HG02610 (cell line): ENCODE data around the gene POU2F1.

Experiments used
- ATAC-seq: cut with Tn5 transposase; IDR thresholded peaks from one replicate; pipeline ENCODE4 v1.9.1; 2021; ENCODE audit warnings: mild to moderate bottlenecking, moderate library complexity; ENCODE audit not compliant: unreplicated experiment

POU2F1 gene

DNA sequence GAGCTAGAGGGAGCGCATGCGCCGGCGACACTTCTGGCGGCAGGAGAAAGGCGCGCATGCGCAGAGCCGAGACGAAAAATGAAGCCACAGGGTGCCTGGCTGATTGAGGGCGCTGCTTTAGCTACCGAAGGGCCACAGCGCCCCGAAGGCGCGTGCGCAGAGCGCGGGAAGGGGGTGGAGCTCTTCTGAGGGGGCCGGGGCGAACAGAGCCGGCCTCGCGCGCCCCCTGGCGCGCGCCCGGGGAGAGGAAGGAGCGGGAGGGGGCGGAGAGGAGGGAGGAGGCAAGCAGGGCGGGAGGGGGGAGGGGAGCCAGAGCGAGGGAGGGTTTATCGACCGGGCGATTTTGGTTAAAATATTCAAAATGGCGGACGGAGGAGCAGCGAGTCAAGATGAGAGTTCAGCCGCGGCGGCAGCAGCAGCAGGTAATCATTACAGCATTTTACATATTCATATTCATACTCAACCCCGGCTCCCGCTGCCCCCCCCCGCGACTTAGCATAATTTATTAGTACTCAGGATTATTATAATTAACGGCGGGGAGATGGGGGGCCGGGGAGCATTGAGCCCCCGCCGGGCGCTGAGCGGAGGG, at the start of gene POU2F1:
TSS of gene POU2F1 (plus strand) at position 350 of the 589 bp plus-strand sequence. CDS start at position 362, 12 bp downstream.
- ATAC-seq, result peak; percentile 63

DNA sequence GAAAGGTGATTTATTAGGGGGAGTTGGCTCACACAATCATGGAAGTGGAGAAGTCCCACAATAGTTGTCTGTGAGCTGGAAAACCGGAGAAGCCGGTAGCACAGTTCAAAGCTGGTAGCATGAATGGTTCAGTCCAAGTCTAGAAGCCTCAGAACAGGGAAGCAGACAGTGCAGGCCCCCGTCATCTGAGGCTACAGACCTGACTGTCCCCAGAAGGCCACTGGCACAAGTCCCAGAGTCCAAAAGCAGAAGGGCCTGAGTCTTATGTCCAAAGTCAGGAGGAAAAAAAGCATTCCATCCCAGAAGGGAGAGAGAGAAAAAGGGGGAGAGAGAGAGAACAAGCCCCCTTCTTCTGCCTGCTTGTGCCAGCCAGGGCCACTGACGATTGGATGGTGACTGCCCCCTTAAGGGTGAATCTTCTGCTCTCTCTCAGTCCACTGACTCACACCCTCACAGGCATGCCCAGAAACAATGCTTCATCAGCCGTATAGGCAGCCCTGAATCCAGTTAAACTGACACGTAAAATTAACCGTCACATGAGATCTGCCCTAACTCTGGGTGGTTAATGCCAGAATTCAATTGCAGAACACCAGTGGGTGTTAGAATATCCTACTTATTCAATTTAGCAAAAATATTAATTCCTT, 49.3 kb upstream of the POU2F1 start:
- no peak for ATAC-seq

DNA sequence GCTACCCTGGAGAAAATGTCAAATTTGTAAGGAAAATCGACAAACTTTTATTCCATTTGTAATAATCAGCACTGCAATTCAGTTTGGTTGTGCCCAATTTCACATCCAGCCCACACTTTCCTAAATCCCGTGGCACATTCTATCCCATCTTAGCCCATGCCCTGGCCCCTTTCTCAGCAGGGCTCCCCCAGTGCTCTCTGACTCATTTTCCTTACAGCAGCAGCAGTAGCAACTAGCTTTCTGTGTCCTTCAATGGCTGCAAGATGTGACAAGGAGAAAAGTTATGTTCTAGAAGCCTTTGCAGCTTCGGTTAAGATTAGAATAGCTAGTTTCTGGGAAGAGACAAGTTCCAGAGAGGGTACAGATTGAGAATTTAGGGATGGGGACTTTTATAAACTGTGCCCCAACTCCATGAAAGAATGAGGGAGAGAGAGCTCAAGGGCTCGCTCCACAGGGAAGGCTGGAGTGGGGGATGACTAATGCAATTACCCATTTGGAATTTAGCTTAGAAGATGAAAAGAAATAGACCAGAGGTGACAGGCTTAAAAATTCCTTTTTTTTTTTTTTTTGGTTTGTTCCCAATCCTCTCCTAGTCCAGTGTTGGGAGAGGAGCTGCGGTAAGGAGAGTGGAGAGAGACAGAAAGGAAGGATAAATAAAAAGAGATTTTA, 47.0 kb upstream of the POU2F1 start:
- ATAC-seq, result no peak

DNA sequence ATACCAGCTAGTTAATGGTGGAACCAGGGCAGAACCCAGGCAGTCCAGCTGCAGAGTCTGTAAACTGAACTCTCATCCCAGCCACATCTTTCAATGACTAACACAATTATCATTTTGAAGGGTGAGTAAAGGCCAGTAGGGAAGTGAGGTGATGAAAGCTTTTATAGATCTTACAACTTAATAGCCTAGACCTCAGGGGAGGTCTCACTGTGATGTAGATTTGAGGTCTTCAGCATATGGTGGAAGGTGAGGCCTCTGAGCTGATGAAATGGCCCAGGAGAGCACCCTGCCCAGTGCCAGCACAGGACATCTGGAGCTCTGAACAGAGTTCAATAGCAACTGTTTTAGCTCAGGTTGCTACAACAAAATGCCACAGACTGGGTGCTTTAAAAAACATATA, 44.8 kb upstream of the POU2F1 start:
- no peak for ATAC-seq

DNA sequence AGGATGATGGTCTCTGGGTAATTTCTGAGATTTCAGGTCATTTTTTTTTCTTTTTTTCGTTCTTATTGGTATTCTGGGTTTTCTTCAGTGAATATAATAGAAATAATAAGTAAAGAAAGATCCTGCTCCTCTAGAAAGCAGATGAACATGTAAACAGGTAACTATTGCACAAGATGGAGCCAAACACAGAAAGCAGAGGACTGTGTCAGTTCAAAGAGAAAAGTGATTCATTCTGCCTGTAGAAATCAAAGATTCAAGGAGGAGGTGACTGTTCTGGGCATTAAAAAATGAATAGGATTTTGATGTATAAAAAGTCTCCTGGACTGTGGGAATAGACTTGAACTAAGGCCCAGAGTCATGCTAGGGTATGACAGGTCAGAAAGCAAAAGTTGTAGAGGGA, 41.9 kb upstream of the POU2F1 start:
- ATAC-seq, result no peak

DNA sequence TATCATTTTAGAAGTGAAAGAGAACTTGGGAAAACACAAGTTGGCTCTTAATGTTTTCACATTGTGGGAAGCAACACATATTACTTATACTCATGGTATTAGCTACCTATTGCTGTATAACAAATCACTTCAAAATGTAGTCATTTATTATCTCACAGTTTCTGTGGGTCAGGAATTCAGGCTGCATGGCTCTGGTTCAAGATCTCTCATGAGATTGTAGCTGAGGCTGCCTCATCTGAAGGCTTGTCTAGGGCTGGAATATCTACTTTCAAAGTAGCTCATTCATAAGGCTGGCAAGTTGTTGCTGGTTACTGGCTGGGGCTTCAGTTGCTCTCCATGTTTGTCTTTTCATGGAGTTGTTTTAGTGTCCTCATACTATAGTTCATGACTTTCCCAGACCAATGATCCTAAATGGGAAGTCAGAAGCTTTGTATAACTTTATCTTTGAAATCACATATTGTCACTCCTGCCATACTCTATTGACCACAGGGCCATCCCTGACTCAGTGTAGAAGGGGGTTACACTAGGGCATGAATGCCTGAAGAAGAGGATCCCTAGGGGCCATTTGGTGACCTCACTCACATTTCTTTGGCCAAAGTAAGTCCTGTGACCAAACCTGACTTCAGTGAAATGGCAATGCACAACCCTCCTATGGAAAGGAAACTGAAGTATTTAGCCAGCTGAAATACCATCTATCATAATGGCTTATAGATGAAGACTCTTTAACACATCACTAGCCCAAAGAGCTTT, 37.9 kb upstream of the POU2F1 start:
- ATAC-seq, result no peak

DNA sequence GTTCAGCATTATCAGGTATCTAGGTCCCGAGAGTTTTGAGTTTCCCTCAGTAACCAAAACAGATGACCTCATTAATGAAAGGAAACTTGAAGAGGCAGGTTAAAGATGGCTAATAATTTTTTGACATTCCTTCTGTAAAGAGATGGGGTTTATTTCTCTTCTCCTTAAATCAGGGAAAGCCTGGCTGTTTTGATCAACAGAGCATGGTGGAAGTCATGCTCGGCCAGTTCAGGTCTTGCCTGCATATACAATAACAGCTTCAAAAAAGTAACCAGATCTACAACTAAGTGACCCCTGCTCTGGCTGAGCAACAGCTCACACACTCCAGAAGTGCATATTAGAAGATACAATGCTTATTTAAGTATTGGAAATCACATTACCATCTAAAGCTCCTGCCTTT, 36.6 kb upstream of the POU2F1 start:
- no peak for ATAC-seq

DNA sequence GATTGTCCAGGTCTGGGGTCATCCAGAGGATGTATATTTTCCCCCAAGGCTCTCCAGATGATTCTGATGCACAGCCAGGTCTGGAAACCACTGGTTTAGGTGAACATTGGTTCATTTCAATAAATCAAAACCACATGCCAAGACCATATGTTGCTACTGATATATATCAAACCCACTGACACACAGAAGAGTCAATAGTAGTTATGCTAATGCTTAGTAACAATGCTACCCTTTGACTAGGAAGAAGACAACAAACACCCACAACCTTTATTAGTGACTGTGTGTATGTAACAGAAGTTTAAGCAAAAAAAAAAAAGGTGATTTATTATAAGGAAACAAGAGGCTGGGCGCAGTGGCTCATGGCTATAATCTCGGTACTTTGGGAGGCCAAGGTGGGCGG, 35.6 kb upstream of the POU2F1 start:
- no peak for ATAC-seq

DNA sequence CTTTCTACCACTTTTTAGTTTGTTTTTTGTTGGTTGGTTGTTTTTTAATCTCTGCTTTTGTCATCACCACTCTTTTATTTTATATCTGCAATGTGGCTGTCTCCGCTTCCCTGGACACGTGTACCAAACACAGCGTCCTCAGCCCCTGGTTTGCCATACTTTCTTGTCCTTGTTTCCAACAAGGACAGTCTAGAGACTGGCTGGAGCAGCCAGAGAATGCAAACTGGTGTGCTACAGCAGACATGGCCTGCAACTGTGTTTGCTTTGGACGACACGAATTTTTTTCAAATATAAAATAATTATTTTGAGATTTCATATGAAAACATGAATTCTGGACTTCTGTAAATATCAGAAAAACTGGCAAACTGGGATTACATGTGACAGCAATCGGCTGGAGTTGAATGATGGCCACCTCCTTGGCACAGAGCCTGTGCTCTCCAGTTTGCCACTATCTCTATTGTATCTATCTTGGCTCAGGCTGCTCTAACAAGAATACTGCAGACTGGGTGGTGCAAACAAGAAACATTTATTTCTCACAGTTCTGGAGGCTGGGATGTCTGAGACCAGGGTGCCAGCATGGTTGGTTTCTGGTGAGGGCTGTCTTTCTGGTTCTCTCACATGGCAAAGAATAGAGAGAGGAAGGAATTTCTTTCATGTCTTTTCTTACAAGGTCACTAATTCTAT, 34.6 kb upstream of the POU2F1 start:
- ATAC-seq, result no peak

DNA sequence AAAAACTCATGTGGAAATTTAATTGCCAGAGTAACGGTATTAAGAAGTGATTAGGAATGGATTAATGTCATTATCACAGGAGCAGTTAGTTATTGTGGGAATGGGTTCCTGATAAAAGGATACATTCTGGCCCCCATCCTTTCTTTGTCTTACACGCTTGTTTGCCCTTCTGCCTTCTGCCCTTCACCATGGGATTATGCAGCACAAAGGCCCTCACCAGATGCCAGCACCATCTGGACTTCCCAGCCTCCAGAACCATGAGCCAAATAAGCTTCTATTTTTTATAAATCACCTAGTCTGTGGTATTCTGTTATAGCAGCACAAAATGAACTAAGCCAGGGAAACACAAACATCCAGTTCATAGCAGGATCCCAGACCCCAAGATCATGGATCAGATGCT, 33.9 kb upstream of the POU2F1 start:
- ATAC-seq, result no peak

DNA sequence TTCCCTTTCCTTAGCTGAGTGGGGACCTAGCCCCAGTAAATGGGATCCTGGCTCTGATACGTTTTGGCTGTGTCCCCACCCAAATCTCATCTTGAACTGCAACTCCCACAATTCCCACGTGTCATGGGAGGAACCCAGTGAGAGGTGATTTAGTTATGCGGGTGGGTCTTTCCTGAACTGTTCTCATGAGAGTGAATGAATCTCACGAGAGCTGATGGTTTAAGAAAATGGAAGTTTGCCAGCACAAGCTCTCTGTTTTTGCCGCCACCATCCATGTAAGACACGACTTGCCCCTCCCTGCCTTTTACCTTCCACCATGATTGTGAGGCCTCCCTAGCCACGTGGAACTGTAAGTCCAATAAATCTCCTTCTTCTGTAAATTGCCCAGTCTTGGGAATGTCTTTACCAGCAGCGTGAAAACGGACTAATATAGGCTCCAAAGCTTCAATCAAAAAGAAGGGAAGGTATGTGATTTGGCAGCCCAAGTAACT, 29.9 kb upstream of the POU2F1 start:
- no peak for ATAC-seq

DNA sequence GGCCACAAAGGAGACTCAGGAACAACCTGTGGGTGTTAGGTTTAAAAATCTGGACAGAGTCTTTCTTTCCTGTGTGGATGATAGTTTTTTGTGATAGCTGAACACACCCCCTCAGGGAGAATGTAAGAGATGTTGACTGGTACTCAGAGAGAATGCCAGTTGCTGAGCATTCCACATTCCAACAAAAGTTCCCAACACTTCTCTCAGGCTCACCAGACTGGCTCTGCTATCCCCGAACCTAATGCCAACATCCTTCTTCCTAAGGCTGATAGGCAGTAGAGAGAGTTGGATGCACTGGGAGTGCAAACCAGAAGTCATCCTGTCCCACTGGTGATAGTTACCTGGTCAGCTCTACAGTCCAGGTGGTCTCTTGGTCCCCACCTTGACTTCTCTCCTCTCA, 28.7 kb upstream of the POU2F1 start:
- ATAC-seq, result no peak

DNA sequence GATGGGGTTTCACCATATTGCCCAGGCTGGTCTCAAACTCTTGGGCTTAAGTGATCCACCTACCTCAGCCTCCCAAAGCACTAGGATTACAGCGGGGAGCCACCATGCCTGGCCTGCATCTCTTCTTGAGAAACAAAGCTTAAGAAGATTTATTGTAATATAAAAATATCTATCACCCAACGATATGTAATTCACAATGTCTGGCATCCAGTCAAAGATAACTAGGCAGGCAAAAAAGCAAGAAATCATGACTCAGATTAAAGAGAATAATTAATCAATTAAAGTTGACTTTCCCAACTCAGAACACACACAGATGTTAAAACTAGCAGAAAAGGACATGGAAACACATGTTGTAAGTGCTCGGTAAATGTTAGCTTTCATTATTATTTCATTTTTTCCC, 26.5 kb upstream of the POU2F1 start:
- ATAC-seq, result no peak

DNA sequence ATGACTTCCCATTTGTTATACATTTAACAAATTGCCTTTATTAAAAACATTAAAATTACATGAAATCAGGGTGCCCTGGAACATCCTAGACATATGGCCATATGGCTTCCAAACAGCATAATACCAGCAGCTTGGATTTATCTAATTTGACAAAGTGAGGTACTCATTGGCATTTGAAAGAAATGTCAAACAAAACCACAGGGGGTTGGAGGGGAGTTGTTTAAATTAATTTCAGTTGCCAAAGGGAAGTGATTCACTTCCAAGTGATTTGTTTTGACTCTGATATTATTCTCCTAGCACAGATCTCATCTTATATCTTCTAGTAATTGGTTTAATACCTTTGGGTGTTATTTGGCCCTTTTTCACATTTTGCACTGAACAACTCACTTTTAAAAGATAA, 24.5 kb upstream of the POU2F1 start:
- ATAC-seq, result no peak

DNA sequence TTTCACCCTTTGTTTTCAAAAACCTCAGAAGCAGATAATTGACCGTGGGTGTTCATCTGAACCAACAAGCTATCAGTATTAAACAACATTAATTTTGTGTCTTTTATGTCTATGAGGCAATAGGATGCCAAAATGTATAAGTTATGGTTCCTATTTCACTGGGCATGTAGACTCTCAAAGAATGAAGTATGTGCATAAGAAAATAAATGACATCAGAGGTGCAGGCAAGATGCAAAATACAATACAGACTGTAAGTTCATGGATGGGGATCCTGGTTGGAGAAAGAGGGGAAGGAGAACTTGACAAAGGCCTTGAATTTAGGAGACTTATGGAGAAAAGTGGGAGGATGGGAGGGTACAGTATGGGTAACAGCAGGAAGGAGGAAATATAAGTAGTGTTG, 23.4 kb upstream of the POU2F1 start:
- no peak for ATAC-seq

DNA sequence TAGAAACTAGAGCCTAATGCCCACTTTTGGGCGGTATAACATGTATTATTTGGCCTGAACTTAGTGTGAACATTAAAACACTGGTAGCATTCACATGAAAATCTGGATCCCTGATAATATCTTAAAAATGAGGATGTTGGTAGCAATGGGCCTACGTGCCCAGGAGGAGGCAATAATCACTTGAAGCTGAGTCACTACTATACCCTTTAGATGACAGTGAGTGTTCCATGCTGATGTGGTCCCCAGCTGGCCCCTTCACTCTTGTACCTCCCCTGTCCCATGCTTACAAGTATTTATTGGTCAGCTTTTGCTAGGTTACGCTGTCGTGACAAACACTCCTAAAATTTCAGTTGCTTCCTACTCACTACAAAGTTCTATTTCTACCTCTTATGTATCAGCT, 23.0 kb upstream of the POU2F1 start:
- no peak for ATAC-seq

DNA sequence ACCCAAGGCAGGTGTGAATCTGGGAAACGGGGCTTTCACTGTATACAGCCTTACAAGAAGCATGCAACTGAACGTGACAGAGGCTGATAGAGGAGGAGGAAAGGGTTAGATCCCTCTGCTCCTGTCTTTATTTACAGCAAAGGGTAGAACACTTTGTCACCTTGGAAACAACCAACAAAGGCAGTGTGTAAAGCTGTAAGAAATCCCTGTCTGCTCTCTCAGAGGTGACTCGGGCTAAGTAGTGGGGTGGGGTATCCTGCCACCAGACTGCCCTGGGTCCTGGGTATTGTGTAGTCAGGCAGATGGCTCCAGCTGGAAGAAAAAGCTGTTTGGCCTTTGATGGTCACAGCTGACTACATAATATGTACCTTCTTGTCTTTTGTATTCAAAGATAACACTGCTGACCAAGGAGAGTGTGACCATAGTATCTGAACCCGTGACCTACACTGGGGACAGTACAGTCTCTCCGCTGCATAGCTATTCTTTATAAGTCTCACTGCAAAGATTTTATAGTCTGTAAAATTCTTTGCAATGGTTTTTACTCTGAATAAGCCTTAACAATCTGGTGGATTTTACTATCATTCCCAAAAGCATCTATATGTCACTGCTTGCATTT, 22.1 kb upstream of the POU2F1 start:
- ATAC-seq, result no peak

DNA sequence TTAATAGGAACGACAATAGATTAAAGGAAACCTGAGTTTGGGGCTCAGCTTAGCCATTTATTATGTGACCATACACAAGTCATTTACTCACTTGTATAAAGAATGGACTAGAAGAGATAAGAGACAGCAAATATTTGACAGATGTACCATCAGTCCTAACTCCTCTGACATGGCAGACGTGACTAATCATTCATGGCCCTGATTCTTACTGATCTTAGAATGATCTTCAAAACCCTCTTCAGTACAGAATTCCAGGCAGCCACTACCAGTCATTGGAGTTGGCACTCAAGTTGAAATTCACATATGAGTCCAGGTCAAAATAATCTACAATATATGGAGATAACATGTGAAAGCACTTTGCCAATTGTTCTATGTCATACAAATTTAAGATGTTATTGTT, 21.0 kb upstream of the POU2F1 start:
- ATAC-seq, result no peak

DNA sequence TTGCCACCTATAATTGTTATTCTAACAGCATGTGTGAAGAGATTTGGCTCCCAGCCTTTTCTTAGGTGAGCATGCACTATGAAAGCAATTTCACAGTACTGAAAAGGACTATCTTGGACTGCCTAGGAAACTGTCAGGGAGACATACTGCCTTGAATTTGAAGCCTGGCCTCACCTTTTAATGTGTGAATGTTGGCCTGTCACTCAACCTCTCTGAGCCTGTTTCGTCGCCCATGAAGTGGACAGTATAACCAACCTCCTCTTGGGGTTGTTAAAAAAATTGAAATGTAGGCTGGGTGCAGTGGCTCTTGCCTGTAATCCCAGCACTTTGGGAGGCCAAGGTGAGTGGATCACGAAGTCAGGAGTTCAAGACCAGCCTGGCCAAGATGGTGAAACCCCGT, 20.4 kb upstream of the POU2F1 start:
- no peak for ATAC-seq

DNA sequence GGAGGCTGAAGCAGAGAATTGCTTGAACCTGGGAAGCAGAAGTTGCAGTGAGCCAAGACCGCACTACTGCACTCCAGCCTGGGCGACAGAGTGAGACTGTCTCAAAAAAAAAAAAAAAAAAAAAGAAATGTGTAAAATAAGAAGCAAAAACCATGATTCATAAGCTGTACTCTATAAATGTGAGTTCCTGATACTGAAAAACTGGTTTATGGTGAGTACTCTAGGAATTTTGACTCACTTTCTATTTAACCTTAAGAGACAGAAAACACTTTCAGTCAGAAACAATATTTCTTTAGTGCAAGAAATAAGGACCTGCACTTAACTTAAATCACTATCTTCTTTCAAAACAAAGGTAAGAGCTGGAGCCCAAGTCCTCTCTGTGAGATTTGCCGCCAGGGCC, 19.9 kb upstream of the POU2F1 start:
- ATAC-seq, result no peak

DNA sequence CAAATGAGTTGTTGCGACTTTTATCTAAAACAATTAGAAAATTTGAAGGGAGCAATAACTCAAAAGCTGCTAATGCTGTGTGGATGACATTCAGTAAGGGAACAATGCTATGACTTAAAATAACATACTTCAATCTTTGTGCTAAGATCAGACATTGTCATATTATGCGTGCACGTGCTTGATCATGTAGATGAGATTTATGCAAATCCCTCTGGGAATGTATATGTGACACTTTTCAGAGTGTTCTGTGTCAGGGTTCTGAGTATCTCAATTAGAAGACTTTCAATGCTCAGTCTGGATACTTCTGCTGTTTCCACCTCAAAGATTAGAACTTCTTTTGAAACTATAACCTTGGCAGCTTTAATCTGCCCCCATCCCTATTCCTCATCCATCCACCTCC, 18.6 kb upstream of the POU2F1 start:
- ATAC-seq, result no peak
